ENCODE results near the gene TUBB3. TPM values are rescaled to one million over a fixed set of nuclear protein-coding genes. Genes with fewer than 3 reads are reported as not detected.

TUBB3 gene
- total RNA-seq, 1 donor from 2014 or later, result 91.4 TPM

- no peak for TF ChIP-seq CTCF (conservative IDR thresholded peaks at IDR 0.05)
- no peak for DNase-seq (ENCODE audit: extremely low spot score, unreplicated experiment)
- Mint-ChIP-seq H3K36me3 (peaks cover 7% of the 10 kb centered on the region), H3K9me3 (no peaks in the 10 kb centered on the region), H3K4me3 (no peak overlapping the region), H3K27me3 (no peaks in the 10 kb centered on the region), H3K27ac (no peak overlapping the region), H3K4me1 (ENCODE audit: unreplicated experiment) (no peaks in the 10 kb centered on the region)
Measured at GRCh38 chr16:89892055-89892630, 31.0 kb upstream of the TUBB3 start.

- no peak for TF ChIP-seq CTCF (conservative IDR thresholded peaks at IDR 0.05)
- Mint-ChIP-seq H3K27ac (no peak overlapping the region), H3K9me3 (no peaks in the 10 kb centered on the region), H3K4me1 (ENCODE audit: unreplicated experiment) (no peaks in the 10 kb centered on the region), H3K4me3 (no peak overlapping the region), H3K36me3 (peaks cover 2% of the 10 kb centered on the region), H3K27me3 (no peaks in the 10 kb centered on the region)
- DNase-seq (ENCODE audit: extremely low spot score, unreplicated experiment), result no peak
Measured at GRCh38 chr16:89892635-89893034, 30.5 kb upstream of the TUBB3 start.

DNA sequence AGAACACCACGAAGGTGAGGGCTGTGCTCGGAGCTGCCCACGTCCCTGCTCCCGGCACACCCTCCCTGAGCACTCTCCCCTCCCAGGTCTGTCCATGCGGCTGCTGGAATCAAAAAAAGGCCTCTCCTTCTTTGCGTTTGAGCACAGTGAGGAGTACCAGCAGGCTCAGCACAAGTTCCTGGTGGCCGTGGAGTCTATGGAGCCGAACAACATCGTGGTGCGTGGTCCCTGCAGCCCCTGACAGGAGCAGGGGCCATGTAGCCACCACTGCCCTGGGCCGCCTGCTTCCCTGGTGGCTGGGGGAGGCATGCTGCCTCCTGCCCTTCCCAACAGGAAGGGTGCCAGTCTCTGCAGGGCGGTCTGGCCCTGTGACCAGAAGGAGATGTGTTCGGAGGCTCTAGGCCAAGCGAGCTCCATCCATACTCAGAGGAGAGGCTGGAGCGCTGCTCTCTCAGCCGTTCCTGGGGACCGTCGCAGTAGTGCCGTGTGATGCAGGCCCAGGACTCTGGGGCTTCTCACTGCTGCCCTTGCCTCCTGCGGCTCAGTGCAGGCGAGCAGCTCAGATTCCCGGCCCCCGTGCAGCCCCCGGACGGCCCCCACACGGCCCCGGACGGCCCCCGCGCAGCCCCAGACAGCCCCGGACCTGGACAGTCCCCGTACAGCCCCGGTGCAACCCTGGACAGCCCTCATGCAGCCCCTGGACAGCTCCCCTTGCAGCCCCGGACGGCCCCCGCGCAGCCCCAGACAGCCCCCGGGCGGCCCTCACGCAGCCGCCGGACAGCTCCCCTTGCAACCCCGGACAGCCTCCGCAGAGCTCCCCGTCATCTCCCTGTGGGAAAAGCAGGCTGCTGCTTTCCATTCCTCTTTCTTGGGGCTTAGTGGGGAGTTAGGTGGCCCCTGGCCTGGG is 29.2 kb upstream of the TUBB3 start:
- TF ChIP-seq CTCF (conservative IDR thresholded peaks at IDR 0.05), result no peak
- Mint-ChIP-seq H3K4me1 (ENCODE audit: unreplicated experiment) (no peaks in the 10 kb centered on the region), H3K36me3 (peaks cover 3% of the 10 kb centered on the region), H3K9me3 (no peaks in the 10 kb centered on the region), H3K4me3 (no peak overlapping the region), H3K27ac (no peak overlapping the region), H3K27me3 (no peaks in the 10 kb centered on the region)
- no peak for DNase-seq (ENCODE audit: extremely low spot score, unreplicated experiment)

- H3K27ac Mint-ChIP-seq, result no peak overlapping the region
- no peaks in the 10 kb centered on the region for H3K9me3 Mint-ChIP-seq
- H3K36me3 Mint-ChIP-seq, result peaks cover 5% of the 10 kb centered on the region
- no peak for TF ChIP-seq CTCF (conservative IDR thresholded peaks at IDR 0.05)
- H3K4me3 Mint-ChIP-seq, result no peak overlapping the region
- H3K27me3 Mint-ChIP-seq, result no peaks in the 10 kb centered on the region
- H3K4me1 Mint-ChIP-seq (ENCODE audit: unreplicated experiment), result no peaks in the 10 kb centered on the region
- DNase-seq (ENCODE audit: extremely low spot score, unreplicated experiment), result no peak
Measured at GRCh38 chr16:89895482-89896250, 27.5 kb upstream of the TUBB3 start.

DNA sequence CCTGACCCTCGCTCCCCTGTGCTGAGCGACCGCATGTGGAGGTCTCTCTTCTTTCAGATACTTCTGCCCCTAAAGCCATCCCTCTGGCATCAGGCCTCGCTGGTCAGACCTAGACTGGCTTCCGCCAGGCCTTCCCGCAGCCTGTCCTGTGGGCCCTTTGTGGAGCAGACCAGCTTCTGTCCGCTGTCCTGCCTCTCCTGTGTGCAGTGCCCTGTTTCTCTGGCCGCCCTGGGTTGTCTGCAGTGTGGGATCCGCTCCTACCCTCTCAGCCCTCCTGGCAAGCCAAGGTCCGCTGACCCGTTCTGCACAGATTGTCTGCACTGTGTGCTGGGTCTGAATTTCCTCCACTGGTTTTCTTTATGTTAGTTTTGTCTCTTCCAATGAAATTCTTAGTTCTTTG is 25.9 kb upstream of the TUBB3 start:
- DNase-seq (ENCODE audit: extremely low spot score, unreplicated experiment), result no peak
- Mint-ChIP-seq H3K27ac (no peak overlapping the region), H3K9me3 (no peaks in the 10 kb centered on the region), H3K27me3 (no peaks in the 10 kb centered on the region), H3K4me1 (ENCODE audit: unreplicated experiment) (no peaks in the 10 kb centered on the region), H3K36me3 (peaks cover 5% of the 10 kb centered on the region), H3K4me3 (no peak overlapping the region)
- TF ChIP-seq CTCF (conservative IDR thresholded peaks at IDR 0.05), result no peak
